GM06990 (cell line): Measurements from ENCODE around the gene CMSS1.

Experiments used
- DNase-seq: peaks from one replicate; pipeline ENCODE4 v3.0.0-alpha.2; 2011; ENCODE audit not compliant: insufficient read length; ENCODE audit errors: extremely low read depth
- H3K27me3 ChIP-seq: replicated peaks from 2 replicates; pipeline ENCODE4 v1.6.0; 2011; ENCODE audit warnings: low read length; ENCODE audit not compliant: control insufficient read depth, insufficient read depth
- H3K36me3 ChIP-seq: 2 replicates; pipeline ENCODE4 v1.5.1; 2011; ENCODE audit warnings: low read length; ENCODE audit not compliant: control insufficient read depth, insufficient read depth
- H3K4me3 ChIP-seq: replicated peaks from 2 replicates; pipeline ENCODE4 v1.5.1; 2011; ENCODE audit warnings: low read depth, mild to moderate bottlenecking, control low read depth, low read length
- TF ChIP-seq, protein P1 (sequence below): IDR thresholded peaks from 2 replicates; pipeline ENCODE4 v1.5.1; 2011; ENCODE audit warnings: low read length, control low read depth, mild to moderate bottlenecking, inconsistent platforms; ENCODE audit not compliant: insufficient read depth, poor library complexity, severe bottlenecking

CMSS1 gene

DNA sequence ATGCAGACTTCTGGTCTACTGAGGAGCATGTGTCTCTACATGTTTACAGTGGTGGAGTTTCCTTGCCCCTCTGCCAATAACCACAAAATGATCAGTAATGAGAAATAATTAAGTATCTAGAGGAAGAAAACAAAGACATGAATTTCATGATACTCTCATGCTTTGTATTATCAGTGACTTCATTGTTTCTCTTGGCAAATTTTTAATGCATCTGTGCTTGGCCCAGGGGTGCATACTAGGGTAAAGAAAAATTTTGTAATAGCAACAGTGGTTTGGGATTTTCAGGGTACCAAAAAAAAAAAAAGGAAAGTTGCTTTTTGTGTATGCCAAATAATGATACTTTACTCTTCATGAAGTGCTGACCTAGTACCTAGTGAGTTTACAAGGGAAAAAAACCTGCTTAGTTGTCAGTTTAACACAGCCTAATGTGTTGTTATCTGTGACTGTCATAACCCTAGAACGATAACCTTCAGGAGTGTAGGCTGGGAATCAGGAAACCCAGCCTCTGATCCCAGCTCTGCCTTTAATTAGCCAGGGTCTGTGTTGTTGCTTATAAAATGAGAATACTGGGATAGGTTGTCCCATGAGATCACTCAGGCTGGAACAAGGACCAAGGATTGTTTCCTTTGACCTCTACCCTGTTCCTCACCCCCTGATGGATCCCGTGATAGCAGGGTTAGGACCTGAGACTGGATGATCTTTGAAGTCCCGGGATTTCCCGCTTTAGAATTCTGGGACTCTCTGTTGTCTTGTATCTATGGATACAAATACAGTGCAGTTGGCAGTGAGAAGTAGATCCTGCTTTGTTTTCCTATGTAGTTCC, 117.5 kb downstream of the CMSS1 start:
- Histone ChIP-seq H3K36me3 (no peaks in the 10 kb centered on the region), H3K4me3 (no peak overlapping the region), H3K27me3 (no peaks in the 10 kb centered on the region)
- DNase-seq, result no peak
- TF ChIP-seq, protein P1, sequence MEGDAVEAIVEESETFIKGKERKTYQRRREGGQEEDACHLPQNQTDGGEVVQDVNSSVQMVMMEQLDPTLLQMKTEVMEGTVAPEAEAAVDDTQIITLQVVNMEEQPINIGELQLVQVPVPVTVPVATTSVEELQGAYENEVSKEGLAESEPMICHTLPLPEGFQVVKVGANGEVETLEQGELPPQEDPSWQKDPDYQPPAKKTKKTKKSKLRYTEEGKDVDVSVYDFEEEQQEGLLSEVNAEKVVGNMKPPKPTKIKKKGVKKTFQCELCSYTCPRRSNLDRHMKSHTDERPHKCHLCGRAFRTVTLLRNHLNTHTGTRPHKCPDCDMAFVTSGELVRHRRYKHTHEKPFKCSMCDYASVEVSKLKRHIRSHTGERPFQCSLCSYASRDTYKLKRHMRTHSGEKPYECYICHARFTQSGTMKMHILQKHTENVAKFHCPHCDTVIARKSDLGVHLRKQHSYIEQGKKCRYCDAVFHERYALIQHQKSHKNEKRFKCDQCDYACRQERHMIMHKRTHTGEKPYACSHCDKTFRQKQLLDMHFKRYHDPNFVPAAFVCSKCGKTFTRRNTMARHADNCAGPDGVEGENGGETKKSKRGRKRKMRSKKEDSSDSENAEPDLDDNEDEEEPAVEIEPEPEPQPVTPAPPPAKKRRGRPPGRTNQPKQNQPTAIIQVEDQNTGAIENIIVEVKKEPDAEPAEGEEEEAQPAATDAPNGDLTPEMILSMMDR, result no peak

DNA sequence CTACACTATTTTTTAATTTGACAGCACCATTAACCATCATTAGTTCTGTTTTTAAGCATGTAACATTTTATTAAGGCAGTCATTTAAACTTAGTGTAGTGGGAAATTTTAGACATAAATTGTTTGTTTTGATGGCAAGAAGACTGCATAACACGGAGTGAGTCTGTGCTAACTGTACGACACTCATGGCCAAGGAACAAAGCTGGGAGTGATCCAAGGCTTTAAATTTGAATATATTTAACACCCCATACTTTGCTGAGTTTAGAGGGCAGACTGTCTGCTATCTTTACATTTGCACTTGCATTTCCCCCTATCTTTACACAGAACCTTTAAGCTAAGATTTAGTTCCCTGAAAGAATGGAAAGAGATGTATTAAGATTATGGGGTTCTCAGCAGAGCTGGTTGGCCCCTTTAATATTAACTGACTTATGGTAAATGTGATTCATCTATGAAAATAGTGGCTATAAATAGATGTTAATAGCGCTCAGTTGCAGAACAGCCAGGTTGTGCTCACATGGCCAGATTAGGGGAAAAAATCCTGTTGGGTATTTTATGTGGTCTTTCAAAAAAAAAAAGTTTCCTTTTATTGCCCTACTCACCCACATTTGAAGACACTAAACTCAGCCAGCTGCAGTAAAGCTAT, 120.7 kb downstream of the CMSS1 start:
- TF ChIP-seq, protein P1, result no peak
- DNase-seq, result no peak
- no peaks in the 10 kb centered on the region for H3K27me3 ChIP-seq
- H3K4me3 ChIP-seq, result peak overlapping the region; percentile 33
- no peaks in the 10 kb centered on the region for H3K36me3 ChIP-seq

DNA sequence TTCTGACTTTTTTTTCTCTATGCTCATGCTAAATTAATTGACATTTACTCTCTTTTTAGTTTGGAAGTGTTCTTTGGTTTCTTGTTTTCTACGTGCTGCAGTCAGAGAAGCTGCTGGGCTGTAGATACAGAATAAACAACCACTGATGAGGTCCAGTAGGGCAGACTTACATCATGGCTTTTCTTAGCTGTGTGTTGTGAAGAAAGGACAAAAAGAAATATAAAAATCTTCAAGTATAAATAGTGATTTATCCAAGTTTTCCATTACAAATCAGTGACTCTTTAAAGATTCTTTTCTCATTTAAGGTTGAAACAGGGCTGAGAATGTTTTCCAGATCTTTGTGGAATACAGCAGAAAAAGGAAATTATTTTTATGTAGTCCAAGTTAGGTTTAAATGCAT, 122.2 kb downstream of the CMSS1 start:
- no peak overlapping the region for H3K4me3 ChIP-seq
- TF ChIP-seq, protein P1, result no peak
- no peaks in the 10 kb centered on the region for H3K36me3 ChIP-seq
- no peak for DNase-seq
- no peaks in the 10 kb centered on the region for H3K27me3 ChIP-seq

DNA sequence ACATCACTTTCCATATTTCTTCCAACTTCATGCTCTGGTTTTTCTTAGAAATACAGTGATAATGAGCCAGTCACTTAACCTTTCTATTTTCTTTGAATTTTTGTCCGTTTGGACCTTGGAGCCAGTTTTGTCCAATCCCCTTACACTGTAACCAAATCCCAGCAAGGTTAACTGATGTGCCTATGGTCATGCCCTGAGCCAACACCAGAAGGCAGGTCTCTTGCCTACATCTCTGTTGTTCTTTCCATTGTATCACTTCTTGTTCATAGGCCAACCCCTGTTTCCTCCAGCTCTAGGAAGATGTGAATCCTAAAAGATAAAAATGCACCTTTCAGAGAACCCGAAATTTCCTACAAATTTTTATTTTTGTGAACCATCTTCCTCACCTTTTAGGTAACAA, 122.7 kb downstream of the CMSS1 start:
- H3K36me3 ChIP-seq, result no peaks in the 10 kb centered on the region
- no peaks in the 10 kb centered on the region for H3K27me3 ChIP-seq
- no peak for DNase-seq
- no peak overlapping the region for H3K4me3 ChIP-seq
- TF ChIP-seq, protein P1, result no peak

DNA sequence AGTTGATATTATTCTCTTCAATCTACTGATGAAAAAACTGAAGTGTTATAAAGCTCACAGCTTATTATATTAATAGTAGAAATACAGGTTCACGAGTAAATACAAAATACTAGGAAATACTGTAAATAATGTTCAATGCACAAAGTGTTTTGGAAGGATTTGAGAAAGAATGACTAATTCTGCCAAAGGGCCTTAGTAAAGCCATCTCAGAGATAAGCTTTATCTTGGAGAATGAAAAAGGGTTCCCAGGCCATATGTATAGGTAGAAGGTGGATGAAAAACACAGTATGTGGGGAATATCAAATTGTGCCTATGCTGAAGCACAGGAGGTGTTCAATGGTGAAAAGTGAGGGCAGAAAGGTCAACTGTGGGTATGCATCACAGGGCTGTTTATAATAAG, 123.5 kb downstream of the CMSS1 start:
- TF ChIP-seq, protein P1, result no peak
- no peak for DNase-seq
- Histone ChIP-seq H3K4me3 (no peak overlapping the region), H3K36me3 (no peaks in the 10 kb centered on the region), H3K27me3 (no peaks in the 10 kb centered on the region)
